OCI-M2 (cell line): ENCODE results near the gene PEF1.
"Not testable (repeated sequence)": the region's sequence is repeated elsewhere in the genome, so short reads cannot be mapped to it uniquely, and the experiment has no call there.

ENCODE experiments used
- DNase-seq: peaks from one replicate; lab custom pipeline; 2025; ENCODE audit not compliant: unreplicated experiment; lab: John Stamatoyannopoulos, UW

PEF1 gene

GRCh38 chr1:31615414-31615813 is 29.3 kb downstream of the PEF1 start:
- no peak for DNase-seq

GRCh38 chr1:31614414-31615005 is 30.2 kb downstream of the PEF1 start:
- no peak for DNase-seq

DNA sequence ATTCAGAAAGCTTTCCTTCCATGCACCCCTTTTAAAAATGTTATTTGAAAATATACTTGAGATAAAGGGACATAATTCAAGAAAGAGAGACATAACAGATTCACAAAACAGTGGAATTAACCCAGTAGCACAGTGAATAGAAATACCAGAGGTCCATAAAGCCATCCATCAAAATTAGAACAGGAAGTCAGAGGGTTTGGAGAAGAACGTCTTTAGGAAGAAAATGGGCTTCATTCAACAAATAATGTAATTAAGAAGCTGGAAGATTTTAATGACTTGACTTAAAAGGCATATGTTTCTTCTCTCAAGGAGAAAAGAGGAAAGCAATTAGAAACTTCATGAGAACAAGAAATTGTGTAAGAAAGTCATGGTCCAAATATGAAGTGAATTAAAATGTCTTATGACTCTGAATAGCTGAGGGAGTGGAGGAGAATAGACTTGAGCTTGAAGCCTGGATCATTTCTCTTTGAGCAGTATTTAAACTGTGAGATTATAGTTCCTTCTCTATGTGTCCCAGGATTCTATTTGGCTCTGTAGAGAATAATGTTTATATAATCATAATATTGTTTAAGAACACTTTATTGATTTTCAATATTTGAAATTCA is 35.1 kb downstream of the PEF1 start:
- DNase-seq, result no peak

GRCh38 chr1:31607360-31607759 is 37.3 kb downstream of the PEF1 start:
- no peak for DNase-seq

- DNase-seq, result no peak
These were observed 38.7 kb downstream of the PEF1 start for GRCh38 chr1:31605908-31606427.

GRCh38 chr1:31602081-31602480 is 42.6 kb downstream of the PEF1 start:
- no peak for DNase-seq

DNA sequence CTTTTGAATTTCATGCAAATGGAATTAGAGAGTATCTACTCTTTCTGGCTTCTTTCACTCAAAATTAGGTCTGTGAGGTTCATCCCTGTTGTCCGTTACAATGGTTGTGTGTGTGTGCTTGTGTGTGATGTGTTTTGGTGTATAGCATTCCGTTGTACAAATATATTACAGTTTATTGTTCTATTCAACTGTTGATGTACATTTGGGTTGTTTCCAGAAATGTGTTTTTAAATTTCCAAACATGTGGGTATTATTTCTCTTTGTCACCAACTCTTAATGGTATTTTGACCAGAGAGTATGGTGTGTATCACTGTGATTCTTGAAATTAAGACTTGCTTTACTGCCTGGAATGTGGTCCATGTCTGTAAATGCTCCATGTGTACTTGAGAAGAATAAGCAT is 44.0 kb downstream of the PEF1 start:
- DNase-seq, result no peak

GRCh38 chr1:31598980-31599379 is 45.7 kb downstream of the PEF1 start:
- no peak for DNase-seq

GRCh38 chr1:31596737-31597097 is 48.0 kb downstream of the PEF1 start:
- DNase-seq, result no peak

GRCh38 chr1:31595836-31596736 is 48.6 kb downstream of the PEF1 start:
- no peak for DNase-seq

DNA sequence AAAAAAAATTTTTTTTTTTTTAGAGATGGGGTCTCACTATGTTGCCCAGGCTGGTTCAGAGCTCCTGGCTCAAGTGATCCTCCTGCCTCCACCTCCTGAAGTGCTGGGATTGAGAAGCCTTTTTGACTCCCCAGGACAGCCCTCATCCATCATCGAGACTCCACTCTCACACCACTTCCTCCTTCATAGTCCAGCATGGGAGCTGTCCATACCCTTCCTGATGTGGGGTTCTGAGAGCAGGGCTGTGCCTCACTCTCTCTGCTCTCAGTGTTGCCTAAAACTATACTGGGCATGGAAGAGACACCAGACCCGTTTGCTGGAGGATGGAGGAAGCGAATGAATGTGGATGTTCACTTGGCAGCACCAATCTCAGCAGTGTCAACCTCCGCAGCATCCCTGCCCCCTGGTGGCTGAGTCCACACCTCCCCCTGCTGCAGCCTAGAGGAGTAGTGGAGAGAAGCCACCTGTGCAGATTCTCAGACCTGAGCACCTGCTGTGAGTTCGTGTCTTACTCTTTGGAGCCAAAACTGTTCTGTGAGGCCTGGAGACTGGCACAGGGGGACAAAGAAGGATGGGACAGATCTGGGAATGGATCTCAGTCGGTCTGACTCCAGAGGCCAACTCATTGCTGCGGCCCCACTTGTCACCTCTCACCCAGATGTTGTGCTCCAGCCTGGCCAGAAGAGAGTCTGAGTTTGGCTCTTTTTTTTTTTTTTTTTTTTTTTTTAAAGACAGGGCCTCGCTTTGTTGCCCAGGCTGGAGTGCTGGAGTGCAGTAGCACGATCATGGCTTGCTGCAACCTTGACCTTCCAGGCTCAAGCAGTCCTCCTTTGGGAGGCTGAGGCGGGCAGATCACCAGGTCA is 50.7 kb downstream of the PEF1 start:
- DNase-seq, result no peak

DNA sequence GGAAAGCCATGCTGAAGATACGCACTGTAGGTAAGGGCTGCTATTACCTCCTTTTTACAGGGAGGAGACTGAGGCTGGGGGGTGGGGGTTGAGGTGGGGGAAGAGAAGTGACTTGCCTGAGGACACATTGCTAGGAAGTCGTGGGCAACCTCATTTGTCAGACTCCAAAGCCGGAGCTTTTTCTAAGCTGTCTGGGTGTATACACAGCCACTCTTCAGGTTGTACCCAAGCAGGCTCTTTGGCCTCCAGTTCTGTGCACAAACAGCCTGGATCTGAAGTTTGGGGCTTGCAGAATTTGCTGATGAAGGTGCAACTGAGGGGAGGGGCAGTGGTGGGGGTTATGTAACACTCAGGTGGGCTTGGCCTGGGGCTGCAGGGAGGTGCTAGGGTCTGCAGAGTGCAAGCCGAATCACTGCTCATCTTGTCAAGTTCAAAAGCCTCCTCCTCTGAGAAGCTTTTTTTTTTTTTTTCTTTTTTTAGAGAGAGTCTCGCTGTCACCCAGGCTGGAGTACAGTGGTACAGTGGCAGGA is 51.5 kb downstream of the PEF1 start:
- DNase-seq, result no peak

- DNase-seq, result no peak
These were observed 52.5 kb downstream of the PEF1 start for GRCh38 chr1:31592132-31592531.

GRCh38 chr1:31591425-31592093 is 53.1 kb downstream of the PEF1 start:
- no peak for DNase-seq

DNA sequence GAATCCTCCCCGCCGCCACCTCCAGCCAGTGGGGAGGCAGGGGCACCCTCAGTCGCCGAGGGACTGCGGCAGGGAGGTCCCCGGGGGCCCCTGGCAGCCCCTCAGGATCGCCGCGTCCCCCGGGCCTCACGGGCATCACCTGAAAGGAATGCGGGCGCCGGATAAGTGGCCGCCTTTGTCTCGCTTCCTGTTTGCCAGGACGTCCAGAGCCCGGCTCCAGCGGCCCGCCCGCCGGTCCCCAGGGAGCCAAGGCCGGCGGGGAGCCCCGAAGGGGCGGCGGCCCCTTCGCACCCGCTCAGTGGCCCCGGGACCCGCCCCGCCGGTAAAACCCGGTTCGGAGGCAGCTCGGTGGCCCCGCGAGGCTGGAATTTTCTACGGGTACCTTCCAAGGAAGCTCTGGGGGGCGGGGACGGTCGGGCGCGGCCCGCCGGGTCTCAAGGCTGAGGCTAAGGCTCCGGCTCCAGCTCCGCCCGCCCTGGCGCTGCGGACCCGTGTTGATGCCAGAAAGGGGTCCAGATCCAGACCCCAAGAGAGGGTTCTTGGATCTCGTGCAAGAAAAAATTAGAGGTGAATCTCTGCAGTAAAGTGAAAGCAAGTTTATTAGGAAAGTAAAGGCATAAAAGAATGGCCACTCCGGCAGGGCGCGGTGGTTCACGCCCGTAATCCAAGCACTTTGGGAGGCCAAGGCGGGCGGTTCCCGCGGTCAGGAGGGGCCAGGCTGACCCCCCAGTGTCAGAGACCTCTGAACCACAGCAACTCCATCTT is 55.7 kb downstream of the PEF1 start:
- DNase-seq, result no peak

DNA sequence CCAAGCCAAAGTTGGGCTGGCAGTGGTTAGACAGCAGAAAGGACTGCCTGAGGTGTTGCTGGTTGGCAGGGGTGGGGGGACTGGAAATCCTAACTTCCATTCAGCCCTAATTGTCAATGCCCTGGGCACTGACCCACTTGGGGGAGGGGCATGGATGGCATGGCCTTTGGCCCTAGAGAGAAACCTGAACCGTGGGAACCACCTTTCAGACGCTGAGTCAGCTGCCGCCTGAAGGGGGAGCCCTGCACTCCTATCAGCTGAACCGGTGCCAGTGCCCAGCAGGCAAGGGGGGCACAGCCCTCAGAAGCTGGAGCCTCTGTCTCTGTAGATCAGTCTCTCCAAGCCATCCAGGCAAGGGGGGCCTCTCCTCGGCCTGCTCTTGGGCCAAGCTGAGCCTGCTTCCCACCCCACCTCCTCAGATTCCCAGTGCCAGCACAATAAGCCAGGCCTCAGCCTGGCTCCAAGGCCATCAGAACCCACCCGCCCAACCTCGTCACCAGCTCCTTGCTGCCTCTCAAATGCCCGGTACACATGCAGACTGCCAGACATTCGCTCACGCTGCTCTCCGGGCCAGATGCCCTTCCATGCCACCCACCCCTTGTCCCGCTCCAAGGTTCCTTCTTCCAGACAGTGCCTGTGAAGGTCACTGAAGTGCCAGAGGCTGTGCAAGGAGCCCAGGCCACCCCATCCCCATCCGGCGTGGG is 56.8 kb downstream of the PEF1 start:
- DNase-seq, result no peak

- DNase-seq, result not testable (repeated sequence)
These were observed 57.4 kb downstream of the PEF1 start for GRCh38 chr1:31587328-31587699.

GRCh38 chr1:31586376-31587327 is 58.0 kb downstream of the PEF1 start:
- DNase-seq, result no peak
